DND-41 (cell line): ENCODE measurements around the gene RALGPS2.

ENCODE experiments used
- CTCF ChIP-seq: IDR thresholded peaks from 2 replicates; pipeline ENCODE4 v1.5.1; 2012; ENCODE audit warnings: borderline replicate concordance, low read length, moderate library complexity, mild to moderate bottlenecking; ENCODE audit not compliant: poor library complexity, severe bottlenecking; ENCODE audit errors: extremely low read depth
- EZH2 ChIP-seq: IDR thresholded peaks from 3 replicates; pipeline ENCODE4 v1.6.1; 2012; ENCODE audit warnings: borderline replicate concordance, low read depth, mild to moderate bottlenecking, moderate library complexity, low read length, inconsistent platforms; ENCODE audit not compliant: severe bottlenecking

DNA sequence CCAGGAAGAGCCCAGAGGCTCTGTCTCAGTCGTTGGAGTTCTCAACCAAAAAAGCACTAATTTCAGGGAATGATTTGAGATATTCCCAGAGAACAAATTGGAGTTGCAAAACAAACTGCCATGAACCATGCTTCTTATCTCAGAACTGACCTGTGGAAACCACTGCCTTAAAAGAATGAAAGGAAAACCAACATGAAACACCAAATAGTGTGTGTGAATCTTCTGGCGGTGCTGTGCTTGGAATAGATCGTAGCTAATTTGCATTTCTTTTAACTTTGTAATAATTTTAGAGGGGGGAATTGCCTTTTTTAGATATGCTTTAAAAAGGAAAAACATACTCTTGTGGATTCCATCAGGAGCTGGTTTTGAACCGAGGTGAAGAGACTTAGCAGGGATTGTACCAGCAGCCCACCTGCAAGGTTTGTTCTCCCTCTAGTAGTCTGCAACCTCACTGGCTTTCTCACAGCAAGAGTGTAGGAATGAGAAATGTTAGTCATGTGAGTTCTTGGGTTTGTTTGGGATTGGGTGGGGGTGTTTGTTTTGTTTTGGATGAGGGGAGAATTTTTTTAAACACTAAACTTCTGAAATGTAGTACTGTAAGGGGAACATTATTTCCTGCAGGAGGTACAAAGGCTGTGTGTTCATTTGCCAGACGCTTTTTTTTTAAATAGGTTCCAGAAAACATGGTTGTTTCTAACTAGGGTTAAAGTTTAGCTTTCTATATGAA, 191.6 kb downstream of the RALGPS2 start:
- no peak for TF ChIP-seq CTCF
- TF ChIP-seq EZH2 = no peak
